Activated CD8-positive, alpha-beta memory T cell treated with anti-CD3 and anti-CD28 coated beads, Interleukin-2, amount 50 U/mL, for 48 hours (primary cell): Measurements from ENCODE around the gene MOCS2.
A peak's percentile ranks its signal among the peaks of the same experiment; 100 is the strongest.

Experiments
- DNase-seq: peaks from one replicate; pipeline ENCODE4 v3.0.0-alpha.2; 2020

The MOCS2 gene

DNA sequence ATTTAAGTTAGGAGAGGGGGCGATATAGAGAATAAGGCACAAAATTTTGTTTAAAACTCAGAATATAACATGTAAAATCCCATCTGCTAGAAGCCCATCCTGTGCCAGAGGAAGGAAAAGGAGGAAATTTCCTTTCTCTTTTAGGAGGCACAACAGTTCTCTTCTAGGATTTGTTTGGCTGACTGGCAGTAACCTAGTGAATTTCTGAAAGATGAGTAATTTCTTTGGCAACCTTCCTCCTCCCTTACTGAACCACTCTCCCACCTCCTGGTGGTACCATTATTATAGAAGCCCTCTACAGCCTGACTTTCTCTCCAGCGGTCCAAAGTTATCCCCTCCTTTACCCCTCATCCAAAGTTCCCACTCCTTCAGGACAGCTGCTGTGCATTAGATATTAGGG is 18.3 kb downstream of the MOCS2 start:
- no peak for DNase-seq

GRCh38 chr5:53090229-53090628 is 19.3 kb downstream of the MOCS2 start:
- DNase-seq = no peak

- no peak for DNase-seq
Observed at GRCh38 chr5:53089481-53089991, 20.0 kb downstream of the MOCS2 start.

GRCh38 chr5:53087621-53088121 is 21.9 kb downstream of the MOCS2 start:
- no peak for DNase-seq

DNA sequence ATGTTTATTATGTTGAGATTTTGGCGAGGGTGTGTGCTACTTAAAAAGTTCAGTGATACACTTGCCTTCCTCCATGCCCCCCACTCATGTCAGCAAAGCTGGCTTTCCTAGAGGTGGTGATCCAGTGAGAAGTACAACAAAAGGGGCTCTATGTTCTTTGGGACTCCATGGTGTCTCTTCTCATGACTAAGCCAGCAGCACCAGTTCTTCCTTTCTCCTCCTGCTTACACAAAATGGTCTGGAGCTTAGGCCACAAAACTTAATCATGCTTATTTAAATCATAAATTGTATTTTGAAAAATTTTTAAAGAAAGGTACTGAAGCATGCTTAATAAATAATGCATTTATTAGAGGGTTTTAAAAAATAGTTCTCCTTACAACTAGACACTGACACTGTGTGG is 22.4 kb downstream of the MOCS2 start:
- DNase-seq = no peak

DNA sequence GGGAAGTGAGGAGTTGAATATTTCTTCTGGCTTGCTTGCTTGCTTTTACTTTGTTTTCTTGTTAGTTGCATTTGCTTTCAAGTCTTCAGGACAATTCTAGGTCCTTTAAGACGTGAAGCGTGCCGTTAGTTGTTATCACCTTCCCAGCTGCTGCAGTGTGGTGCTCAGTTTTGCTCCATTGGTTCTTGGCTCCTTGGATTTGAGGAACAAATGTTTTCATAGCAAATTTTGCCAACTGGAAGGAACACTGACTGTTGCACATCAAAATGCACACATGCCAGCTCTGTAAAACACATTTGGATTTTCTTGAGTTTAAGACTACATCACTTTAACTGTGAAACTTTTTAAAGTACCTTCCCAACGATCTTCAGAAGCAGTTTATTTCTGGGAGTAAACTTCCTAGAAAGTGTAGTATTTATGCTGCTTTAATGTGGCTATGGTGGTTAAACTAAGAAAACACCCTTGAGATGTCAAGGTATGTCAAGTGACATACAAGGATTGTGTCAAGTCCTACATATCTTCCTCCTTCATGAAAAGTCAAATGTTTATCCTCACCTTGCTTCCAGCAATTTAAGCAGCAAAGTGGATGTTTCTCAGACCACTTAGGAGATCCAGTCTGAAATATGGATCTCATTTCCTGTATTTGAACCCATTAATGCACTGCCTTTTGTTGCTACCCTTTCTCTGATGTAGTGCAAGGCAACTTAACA is 24.9 kb downstream of the MOCS2 start:
- no peak for DNase-seq

DNA sequence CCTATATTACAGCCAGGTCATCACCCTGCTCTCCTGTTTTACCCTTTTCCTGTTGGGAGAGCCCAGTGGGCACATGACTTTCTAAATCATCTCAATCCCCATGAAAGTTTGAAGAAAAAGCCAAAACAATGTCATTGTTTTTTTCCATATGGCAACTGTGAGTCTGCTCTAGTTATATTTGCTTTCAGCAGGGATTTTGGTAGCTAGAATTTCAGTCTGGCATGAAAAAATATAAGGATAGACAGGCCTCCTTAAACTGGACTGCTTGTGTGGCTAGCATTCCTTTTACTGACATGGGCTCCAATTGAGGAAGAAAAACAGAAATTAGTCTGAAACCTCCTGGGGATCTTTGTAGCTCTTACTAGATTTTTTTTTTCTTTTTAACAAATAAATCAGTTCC is 25.6 kb downstream of the MOCS2 start:
- no peak for DNase-seq

GRCh38 chr5:53080271-53080670 is 29.3 kb downstream of the MOCS2 start:
- no peak for DNase-seq

DNA sequence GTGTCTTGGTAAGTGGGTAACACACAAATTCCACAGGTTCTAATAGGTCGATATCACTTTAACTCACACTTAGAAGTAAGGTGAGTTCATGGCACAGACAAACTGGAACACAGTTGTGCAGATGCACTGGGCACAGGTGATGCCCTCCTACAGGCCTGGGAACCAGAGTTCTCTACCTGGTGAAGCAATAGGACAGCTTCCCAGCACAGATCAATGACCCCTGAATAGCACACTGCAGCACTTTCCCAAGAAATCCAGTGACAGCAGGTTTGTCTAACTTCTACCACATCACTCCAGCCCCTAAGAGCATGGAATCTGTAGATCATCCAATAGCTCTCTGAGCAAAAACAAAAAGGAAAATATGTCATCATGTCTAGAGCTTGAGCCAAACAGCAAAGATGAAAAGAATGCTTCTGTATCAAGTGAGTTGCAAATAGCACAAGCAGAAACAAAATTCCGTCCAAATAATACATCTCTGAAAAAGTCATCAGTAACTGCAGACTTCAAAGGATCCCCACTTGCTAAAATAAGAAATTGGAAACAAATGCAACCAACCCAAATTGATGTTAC is 33.5 kb downstream of the MOCS2 start:
- DNase-seq = no peak

- DNase-seq = no peak
Observed at GRCh38 chr5:53073348-53073747, 36.2 kb downstream of the MOCS2 start.

DNA sequence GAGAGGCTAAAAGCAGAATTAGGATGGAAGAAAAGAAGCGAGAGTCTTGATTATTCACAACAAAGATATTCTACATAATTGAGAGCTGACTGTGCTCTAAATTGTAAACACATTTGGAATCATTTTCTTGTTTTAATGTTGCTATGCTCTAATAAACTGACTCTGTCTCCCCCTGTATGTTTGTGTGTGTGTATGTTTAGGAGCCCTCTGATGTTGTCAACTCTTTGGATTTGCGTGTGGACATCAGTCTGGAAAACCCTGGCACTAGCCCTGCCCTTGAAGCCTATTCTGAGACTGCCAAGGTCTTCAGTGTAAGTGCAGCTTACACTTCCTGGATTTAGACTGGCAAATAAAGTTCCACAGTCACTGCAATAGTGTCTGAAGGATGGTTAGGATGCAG is 37.8 kb downstream of the MOCS2 start:
- DNase-seq = no peak

GRCh38 chr5:53071298-53071697 is 38.3 kb downstream of the MOCS2 start:
- DNase-seq = no peak

- DNase-seq = peak; percentile 63
Observed at GRCh38 chr5:53069626-53070025, 39.9 kb downstream of the MOCS2 start.

DNA sequence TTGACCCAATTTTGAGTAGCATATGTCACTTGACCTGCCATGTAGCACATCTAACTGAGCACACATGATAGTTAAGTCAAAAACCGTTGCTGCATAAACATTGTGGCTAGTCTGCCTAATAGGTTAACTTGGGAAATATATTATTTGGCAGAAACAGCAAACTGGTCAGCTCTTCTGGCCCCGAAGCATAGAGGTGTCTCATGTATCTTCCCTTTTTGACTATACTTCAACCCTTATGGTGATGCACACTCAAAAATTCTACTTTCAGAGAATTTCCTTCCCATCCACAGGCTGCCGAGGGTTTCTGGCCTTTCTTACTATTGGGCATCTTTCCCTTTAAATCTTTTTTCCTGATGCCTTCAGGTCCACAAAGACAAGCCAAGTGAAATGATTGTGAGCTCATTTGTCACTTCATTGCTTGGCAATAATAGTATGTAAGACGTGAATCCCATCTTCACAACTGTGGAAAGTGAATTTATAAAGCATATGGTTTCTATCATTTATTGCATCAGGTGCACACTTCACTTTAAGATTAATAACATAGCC is 41.2 kb downstream of the MOCS2 start:
- DNase-seq = no peak

DNA sequence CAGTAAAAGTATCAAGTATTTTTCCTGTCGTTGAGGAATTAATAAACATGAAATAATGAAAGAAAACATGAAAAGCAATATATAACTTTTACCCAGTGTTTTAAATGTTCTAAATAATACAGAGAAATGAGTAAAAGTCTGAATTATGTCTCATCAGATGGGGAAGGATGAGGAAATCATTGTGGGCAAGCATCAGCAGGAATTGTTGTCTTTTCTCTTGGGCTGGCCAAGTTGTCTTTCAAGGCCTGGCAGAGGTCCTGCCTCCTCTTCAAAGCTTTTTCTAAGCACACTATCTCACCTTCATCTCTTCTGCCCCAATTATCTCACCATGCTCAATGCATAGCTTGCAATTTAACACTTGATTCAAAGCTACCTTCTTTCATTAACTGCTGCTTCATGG is 41.9 kb downstream of the MOCS2 start:
- no peak for DNase-seq

DNA sequence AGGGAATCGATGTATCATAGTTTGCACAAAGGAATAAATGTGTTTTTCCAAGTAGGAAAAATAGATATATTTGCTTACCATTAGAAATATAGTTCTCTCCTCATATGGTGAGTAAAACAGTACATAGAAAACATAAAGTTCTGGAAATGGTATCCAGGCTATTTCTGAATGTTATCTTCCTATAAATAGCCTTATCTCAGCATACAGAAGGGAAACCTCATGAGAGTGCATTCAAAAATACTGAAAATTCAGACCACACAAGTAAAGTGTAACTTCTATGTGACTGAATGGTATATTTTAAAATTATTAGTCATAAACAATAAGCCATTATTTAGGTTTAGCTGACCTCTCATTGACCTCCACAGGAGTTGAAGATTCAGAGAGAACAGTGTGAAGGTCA is 43.5 kb downstream of the MOCS2 start:
- DNase-seq = no peak

DNA sequence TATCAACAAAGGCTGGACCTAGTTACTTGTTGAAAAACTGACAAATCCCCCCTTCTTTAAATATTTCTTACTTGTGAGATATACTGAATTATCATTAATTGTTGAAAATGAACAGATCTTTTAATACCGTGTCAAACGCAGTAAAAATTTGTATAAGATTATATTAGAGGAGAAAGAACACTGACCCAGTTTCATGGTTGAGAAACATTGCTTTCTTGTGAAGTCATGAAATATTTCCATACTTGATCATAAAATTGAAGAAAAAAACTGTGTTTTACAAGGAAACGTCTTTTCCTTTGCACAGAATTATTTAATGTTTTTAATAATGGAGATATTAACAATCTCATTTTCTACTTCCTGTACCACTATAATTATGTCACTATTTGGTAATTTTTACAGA is 45.8 kb downstream of the MOCS2 start:
- no peak for DNase-seq

DNA sequence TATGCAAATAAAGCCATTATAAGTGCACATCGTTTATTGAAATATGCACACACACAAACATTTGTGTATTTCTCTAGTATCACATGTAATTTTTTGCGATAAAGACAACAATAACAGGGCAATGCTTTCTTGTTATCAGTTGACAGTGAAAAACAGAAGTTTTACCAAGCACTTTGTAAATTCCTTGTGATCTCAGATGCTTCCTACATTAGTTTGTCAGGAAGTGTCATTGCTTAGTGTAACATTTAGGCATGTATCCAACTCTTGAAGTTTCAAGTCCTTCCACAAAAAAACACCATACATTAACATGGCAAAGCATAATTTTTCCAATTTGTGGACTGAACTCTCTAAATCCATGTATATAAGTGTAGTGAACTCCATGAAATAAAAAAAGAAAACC is 46.4 kb downstream of the MOCS2 start:
- no peak for DNase-seq

- DNase-seq = no peak
Observed at GRCh38 chr5:53059281-53059680, 50.3 kb downstream of the MOCS2 start.

DNA sequence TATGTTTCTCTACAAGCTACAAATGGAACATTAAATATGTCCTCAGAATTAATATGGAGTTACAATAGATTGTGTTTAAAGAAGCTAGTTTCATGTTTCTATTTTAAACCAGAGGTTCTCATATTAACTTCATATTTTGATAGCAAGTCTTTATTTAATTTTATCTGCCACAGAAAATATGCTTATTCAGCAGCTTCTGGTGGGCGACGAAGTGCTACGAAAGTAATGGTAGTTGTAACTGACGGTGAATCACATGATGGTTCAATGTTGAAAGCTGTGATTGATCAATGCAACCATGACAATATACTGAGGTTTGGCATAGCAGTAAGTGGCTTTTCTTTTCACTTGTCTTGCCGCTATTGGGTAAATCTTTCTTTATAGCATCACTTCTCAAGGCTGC is 54.2 kb downstream of the MOCS2 start:
- DNase-seq = no peak

DNA sequence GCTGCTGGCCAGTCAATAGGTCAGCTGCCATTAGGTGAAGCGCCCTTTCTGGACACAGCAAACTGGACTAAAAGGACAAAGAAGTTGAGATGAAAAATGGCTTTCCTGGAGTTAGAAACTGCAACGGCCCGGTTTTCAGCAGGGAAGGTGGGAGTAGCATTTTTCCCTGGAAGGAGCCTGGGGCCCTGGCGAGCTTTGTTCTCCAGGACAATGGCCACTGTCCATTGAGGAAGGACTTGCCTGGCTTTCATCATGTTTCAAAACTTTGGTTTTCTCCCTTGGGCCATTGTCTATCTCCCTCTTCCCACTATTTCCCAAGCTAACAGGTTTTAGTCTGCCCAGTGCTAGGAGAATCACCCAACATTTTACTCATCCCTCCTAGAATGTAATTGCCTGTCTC is 56.2 kb downstream of the MOCS2 start:
- DNase-seq = no peak

GRCh38 chr5:53052499-53052898 is 57.1 kb downstream of the MOCS2 start:
- no peak for DNase-seq

- no peak for DNase-seq
Observed at GRCh38 chr5:53048248-53048647, 61.3 kb downstream of the MOCS2 start.
